Esophagus muscularis mucosa (tissue), 4 donors: ENCODE measurements around the gene SCAF8.

Source experiments
- CTCF ChIP-seq, 3 experiments: fragments of 200-600 bp in 2 of 3; fragments of 450-650 bp in 1 of 3; sonication (generic) in 2 of 3; IDR thresholded peaks; one replicate each; pipeline ENCODE4 v1.5.1; 2017 to 2019; ENCODE audit warnings: antibody characterized with exemption in 3 of 3, mild to moderate bottlenecking in 2 of 3, moderate library complexity in 1 of 3
- EP300 ChIP-seq: sonication (generic); formaldehyde crosslinking; IDR thresholded peaks from one replicate; pipeline ENCODE4 v1.6.1; 2017; ENCODE audit warnings: antibody characterized with exemption
- POLR2AphosphoS5 ChIP-seq, 2 donors: sonication (generic); formaldehyde crosslinking; IDR thresholded peaks; one replicate each; pipeline ENCODE4 v1.6.1; 2017; ENCODE audit warnings: antibody characterized with exemption in 2 of 2

- TF ChIP-seq CTCF (IDR thresholded peaks at IDR 0.05) (no peak), POLR2AphosphoS5 (IDR thresholded peaks at IDR 0.05) (no peak), EP300 (no peak)
These were observed 145.8 kb downstream of the SCAF8 start for GRCh38 chr6:154878871-154879491.
